Lower leg skin (tissue), 4 donors: ENCODE results near the gene ARG2. TPM values are rescaled to one million over a fixed set of nuclear protein-coding genes. Genes with fewer than 3 reads are reported as not detected.

Experiments
- DNase-seq, 2 donors: peaks; one replicate each; pipeline ENCODE4 v3.0.0-alpha.2; 2019; ENCODE audit warnings: low spot score in 2 of 2
- H3K4me3 ChIP-seq: fragments of 200-600 bp; sonication (generic); 2 replicates; pipeline ENCODE4 v1.5.1; 2017; ENCODE audit warnings: mild to moderate bottlenecking, low read depth; ENCODE audit not compliant: poor library complexity, severe bottlenecking
- CTCF ChIP-seq, 3 donors: fragments of 450-650 bp; IDR thresholded peaks; one replicate each; pipeline ENCODE4 v1.5.1; 2016; ENCODE audit warnings: antibody characterized with exemption in 3 of 3, mild to moderate bottlenecking in 3 of 3, moderate library complexity in 2 of 3
- POLR2A ChIP-seq, 2 donors: fragments of 450-650 bp; IDR thresholded peaks; one replicate each; pipeline ENCODE4 v1.6.1; 2016 to 2017; ENCODE audit warnings: antibody characterized with exemption in 2 of 2, mild to moderate bottlenecking in 1 of 2, moderate library complexity in 1 of 2
- WGBS, 2 donors: methylation state at CpG; one replicate each; pipeline ENCODE4 v1.1.5; 2018; 5-methylcytosine and 5-hydroxymethylcytosine counted together
- intact Hi-C: fragments of 100-400 bp; cut with DNase I; formaldehyde crosslinking; loops from one replicate; pipeline ENCODE4 v1.15.0; 2023; ENCODE audit warnings: low total_unique reads
- total RNA-seq, 4 donors: library from RNA; depleted of rRNA; stranded (reverse); fragments of >200 nt; gene quantifications; one replicate each; pipeline ENCODE4 v1.1.0, GENCODE V29; 2016

Gene ARG2
- total RNA-seq, 4 donors from 2014 or later, result 3.5 to 6.8 (median 5.2) TPM

- DNase-seq, result no peak
- intact Hi-C loops, result no loop called here
- WGBS, 2 donors, result 85 to 87% methylated on average over 5 of the region's 5 CpGs
- TF ChIP-seq POLR2A (IDR thresholded peaks at IDR 0.05) (no peak), CTCF (IDR thresholded peaks at IDR 0.05) (no peak)
- no peak overlapping the region for H3K4me3 ChIP-seq
These were observed 11.2 kb downstream of the ARG2 start for GRCh38 chr14:67630938-67631337.

- intact Hi-C loops, result no loop called here
- TF ChIP-seq POLR2A (IDR thresholded peaks at IDR 0.05) (no peak), CTCF (IDR thresholded peaks at IDR 0.05) (no peak)
- no peak overlapping the region for H3K4me3 ChIP-seq
- WGBS, 2 donors, result 89 to 92% methylated on average over 5 of the region's 5 CpGs
- DNase-seq, result no peak
These were observed 13.9 kb downstream of the ARG2 start for GRCh38 chr14:67633451-67634147.

GRCh38 chr14:67636361-67636919, 16.7 kb downstream of the ARG2 start:
- H3K4me3 ChIP-seq, result no peak overlapping the region
- no peak for DNase-seq
- intact Hi-C loops, result no loop called here
- 57 to 80% methylated on average over 3 of the region's 3 CpGs for WGBS, 2 donors
- TF ChIP-seq POLR2A (IDR thresholded peaks at IDR 0.05), result no peak
- no peak for TF ChIP-seq CTCF (IDR thresholded peaks at IDR 0.05)

GRCh38 chr14:67638642-67639041, 18.9 kb downstream of the ARG2 start:
- DNase-seq, result no peak
- H3K4me3 ChIP-seq, result no peak overlapping the region
- WGBS, 2 donors, result 93 to 94% methylated on average over 3 of the region's 3 CpGs
- TF ChIP-seq CTCF (IDR thresholded peaks at IDR 0.05) (no peak), POLR2A (IDR thresholded peaks at IDR 0.05) (no peak)
- intact Hi-C loops, result no loop called here

GRCh38 chr14:67641480-67641879, 21.8 kb downstream of the ARG2 start:
- intact Hi-C loops, result no loop called here
- no peak for DNase-seq
- WGBS, 2 donors, result 95 to 98% methylated on average over 1 of the region's 1 CpG
- TF ChIP-seq POLR2A (IDR thresholded peaks at IDR 0.05) (no peak), CTCF (IDR thresholded peaks at IDR 0.05) (no peak)
- H3K4me3 ChIP-seq, result no peak overlapping the region
